ENCODE measurements around the gene AGBL4.

Gene AGBL4

GRCh38 chr1:48616710-48617109 lies 1407.0 kb downstream of the AGBL4 start:
- DNase-seq: no peak

- DNase-seq: no peak
These were observed 1411.9 kb downstream of the AGBL4 start for GRCh38 chr1:48611841-48612240.

- no peak for DNase-seq
These were observed 1412.9 kb downstream of the AGBL4 start for GRCh38 chr1:48610628-48611542.

GRCh38 chr1:48608882-48609281 lies 1414.9 kb downstream of the AGBL4 start:
- no peak for DNase-seq

- no peak for DNase-seq
These were observed 1420.5 kb downstream of the AGBL4 start for GRCh38 chr1:48603222-48603621.

GRCh38 chr1:48602349-48602748 lies 1421.4 kb downstream of the AGBL4 start:
- no peak for DNase-seq

- DNase-seq: no peak
These were observed 1423.6 kb downstream of the AGBL4 start for GRCh38 chr1:48600182-48600581.

- DNase-seq: no peak
These were observed 1426.1 kb downstream of the AGBL4 start for GRCh38 chr1:48597663-48598062.

- no peak for DNase-seq
These were observed 1427.7 kb downstream of the AGBL4 start for GRCh38 chr1:48596046-48596445.

GRCh38 chr1:48595613-48596012 lies 1428.1 kb downstream of the AGBL4 start:
- no peak for DNase-seq

GRCh38 chr1:48592330-48592729 lies 1431.4 kb downstream of the AGBL4 start:
- no peak for DNase-seq

GRCh38 chr1:48591181-48591580 lies 1432.6 kb downstream of the AGBL4 start:
- DNase-seq: no peak

GRCh38 chr1:48588061-48588460 lies 1435.7 kb downstream of the AGBL4 start:
- no peak for DNase-seq

- DNase-seq: no peak
These were observed 1441.3 kb downstream of the AGBL4 start for GRCh38 chr1:48582408-48582807.

- DNase-seq: no peak
These were observed 1442.5 kb downstream of the AGBL4 start for GRCh38 chr1:48581270-48581669.

GRCh38 chr1:48576565-48576964 lies 1447.2 kb downstream of the AGBL4 start:
- DNase-seq: no peak

- DNase-seq: no peak
These were observed 1451.0 kb downstream of the AGBL4 start for GRCh38 chr1:48572646-48573258.

GRCh38 chr1:48572134-48572533 lies 1451.6 kb downstream of the AGBL4 start:
- DNase-seq: no peak

GRCh38 chr1:48571303-48571987 lies 1452.3 kb downstream of the AGBL4 start:
- DNase-seq: no peak

GRCh38 chr1:48570568-48570967 lies 1453.2 kb downstream of the AGBL4 start:
- DNase-seq: no peak

GRCh38 chr1:48568501-48568900 lies 1455.3 kb downstream of the AGBL4 start:
- DNase-seq: no peak

GRCh38 chr1:48566492-48566891 lies 1457.3 kb downstream of the AGBL4 start:
- no peak for DNase-seq

GRCh38 chr1:48563021-48563420 lies 1460.7 kb downstream of the AGBL4 start:
- DNase-seq: no peak

GRCh38 chr1:48561444-48561843 lies 1462.3 kb downstream of the AGBL4 start:
- no peak for DNase-seq
